ENCODE results near the gene WNT4.

The WNT4 gene

DNA sequence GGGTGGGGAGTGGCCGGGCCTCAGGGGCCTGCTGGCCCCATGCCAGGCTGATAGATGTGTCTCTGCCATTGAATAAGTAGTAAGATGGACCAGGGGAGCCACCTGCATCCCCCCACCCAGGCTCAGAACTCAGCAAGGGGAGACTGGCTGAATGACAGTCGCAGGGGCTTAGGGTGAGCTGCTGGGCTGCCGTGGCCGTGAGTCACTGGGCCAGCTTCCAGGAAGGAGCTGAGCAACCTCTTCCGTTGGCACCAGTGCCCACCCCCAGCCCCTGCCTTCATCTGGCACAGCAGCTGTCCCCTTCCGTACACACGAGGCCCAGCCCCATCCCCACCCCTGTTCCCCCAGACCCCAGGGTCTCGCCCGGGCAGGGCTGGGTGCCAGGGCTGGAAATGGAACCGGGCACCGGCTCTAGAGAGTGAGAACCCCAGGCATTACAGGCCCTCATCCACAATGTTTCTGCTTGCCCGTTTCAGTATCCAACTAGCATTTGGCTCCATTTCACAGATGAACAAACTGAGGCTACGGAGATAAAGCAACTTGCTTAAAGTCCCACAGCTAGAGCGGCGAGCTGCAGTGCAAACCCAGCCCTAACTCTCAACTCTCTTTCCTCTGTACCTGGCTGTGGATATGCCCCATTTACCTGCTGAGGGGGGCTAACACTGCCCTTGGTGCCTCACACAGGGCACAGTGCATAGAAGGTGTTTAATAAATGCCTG, 10.2 kb downstream of the WNT4 start:
- in situ Hi-C loops (cut with HindIII; ENCODE audit: low sequenced_read_pairs) = no loop called here

DNA sequence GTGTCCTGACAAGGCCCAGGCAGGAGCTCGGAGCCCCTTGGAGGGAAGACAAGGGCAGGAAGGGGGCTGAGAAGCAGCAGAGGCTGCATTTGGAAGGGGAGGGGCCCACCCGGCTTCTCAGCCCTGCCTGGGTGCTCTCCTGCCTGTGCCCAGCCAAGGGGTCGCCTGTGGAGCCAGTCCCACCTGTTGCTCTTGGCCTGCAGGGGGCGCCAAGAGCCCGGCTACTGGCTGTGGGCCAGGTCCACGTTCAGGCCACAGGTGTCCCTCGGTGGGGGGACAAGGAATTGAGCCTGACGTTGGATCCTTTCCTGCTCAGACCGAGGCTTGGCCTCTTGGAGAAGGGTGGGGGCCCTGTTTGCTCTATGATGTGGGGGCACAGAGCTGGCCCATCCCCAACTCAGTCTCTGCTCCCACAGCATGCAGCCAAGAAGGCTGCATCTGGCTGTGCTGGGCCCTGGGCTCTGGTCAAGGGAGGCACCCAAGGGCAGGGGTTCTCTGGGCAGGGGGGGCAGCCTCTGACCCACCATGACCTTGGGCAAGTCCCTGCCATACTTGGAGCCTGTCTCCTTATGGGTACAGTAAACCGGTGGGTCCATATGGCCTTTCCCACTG, 10.9 kb downstream of the WNT4 start:
- in situ Hi-C loops (cut with HindIII; ENCODE audit: low sequenced_read_pairs) = no loop called here

DNA sequence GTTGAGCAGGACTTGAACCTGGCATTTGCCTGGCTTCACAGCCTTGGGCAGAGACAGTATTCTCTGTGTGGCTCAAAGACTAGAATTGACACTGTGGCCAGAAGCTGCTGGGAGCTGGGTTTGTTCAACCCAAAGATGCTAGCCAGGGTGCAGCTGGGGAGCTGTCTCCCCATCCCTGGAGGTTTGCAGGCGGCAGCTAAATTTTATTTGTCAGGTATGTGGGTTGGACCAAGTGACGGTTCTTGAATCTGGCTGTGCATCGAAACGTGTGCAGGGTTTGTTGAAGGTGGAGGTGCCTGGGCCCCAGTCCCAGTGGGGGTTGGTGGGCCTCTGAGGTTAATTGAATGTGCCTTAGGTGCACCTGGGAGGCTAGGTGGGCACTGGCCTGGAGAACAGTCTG, 11.8 kb downstream of the WNT4 start:
- in situ Hi-C loops (cut with HindIII; ENCODE audit: low sequenced_read_pairs) = no loop called here

DNA sequence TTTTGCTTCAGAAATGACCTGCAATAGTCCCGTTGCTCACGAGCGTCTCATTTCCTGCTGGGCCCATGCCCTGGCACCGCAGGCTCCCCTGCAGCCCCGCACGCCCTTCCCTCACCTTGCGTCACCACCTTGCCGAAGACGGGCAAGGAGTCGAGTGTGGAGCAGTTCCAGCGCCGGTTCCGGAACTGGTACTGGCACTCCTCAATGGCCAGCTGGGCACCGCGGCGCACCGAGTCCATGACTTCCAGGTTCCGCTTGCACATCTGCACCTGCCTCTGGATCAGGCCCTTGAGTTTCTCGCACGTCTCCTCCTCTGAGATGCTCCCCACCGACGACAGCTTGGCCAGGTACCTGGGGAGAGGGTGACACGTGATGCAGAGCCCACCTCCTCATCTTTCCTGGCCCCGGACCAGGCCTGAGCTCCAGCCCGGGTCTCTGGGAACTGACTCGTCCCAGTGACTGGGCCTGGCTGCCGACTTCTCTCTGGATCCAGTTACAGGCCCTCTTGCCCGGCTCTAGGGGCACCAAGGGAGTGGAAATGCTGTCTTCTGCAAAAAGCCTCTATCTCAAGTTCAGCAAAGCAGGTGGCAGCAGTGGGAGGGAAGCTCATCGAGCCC, 13.3 kb downstream of the WNT4 start:
- in situ Hi-C loops (cut with HindIII; ENCODE audit: low sequenced_read_pairs) = no loop called here

DNA sequence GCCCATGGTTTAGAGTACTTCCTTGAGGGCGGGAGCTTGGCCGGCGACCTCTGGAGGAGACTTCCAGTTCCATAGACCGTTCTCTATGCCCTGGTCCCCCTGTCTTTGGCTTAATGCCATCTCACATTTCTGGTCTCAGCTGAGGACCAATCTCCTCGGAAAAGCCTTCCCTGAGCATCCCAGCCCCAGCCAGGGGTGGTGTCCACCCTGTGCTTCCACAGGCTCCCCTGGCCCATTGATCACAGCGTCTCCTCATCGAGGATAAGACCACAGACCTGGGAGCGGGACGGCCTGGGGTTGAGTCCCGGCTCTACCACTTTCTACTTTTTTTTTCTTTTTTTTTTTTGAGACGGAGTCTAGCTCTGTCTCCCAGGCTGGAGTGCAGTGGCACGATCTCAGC, 14.5 kb downstream of the WNT4 start:
- in situ Hi-C loops (cut with HindIII; ENCODE audit: low sequenced_read_pairs) = no loop called here

DNA sequence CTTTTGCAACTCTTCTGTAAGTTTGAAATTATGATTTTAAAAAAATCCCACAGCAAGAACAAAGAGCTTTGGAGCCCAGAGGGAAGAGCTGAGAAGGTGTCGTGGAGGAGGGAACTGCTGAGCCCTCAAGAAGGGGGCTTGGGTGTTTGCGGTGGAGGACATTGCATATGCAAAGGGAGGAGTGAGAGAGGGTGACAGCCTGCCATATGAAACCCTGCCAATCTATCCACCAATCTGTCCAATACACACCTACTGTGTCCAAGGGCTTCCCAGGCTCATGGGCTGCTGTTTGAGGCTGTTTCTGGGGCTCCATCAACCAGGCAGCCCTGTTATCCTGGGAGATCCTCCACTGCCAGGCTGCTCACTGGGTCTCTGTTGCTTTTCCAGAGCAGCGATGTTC, 15.2 kb downstream of the WNT4 start:
- in situ Hi-C loops (cut with HindIII; ENCODE audit: low sequenced_read_pairs) = no loop called here

DNA sequence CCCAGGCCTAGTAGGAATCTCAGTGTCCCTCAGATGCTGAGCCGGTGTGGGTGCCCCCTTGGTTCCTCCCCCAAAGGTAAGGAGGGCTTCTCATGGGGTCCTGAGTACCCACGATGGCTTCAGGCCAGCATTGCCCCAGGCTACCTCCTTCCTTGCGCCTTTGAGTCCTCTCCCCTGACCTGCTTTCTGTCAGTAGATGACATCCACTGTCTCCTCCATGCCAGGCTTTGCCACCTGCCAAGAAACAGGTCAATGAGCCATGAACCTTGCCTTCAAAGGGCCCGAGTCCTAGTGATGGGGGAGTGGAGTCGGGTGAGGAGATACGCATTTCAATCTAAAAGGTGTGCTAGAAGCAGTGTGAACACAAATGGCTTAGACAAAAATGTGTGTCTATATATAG, 15.6 kb downstream of the WNT4 start:
- in situ Hi-C loops (cut with HindIII; ENCODE audit: low sequenced_read_pairs) = no loop called here

DNA sequence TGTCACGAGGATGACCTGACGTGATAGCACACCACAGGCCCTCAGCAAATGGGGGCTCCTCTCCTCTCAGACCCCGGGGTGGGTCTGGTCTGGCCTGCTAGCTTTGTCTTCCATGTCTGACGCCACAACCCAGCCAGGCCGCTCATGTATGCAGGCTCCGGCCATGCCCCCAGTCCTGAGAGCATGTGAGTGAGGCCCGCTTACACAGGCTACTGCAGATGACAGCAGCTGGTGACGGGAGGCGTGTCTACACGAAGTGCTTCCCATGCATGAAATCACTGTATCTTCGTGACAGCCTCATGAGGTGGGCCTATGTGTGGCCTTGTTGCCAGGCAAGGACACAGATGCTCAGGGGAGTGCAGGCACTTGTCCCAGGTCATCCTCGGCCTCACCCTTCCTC, 16.4 kb downstream of the WNT4 start:
- in situ Hi-C loops (cut with HindIII; ENCODE audit: low sequenced_read_pairs) = no loop called here

DNA sequence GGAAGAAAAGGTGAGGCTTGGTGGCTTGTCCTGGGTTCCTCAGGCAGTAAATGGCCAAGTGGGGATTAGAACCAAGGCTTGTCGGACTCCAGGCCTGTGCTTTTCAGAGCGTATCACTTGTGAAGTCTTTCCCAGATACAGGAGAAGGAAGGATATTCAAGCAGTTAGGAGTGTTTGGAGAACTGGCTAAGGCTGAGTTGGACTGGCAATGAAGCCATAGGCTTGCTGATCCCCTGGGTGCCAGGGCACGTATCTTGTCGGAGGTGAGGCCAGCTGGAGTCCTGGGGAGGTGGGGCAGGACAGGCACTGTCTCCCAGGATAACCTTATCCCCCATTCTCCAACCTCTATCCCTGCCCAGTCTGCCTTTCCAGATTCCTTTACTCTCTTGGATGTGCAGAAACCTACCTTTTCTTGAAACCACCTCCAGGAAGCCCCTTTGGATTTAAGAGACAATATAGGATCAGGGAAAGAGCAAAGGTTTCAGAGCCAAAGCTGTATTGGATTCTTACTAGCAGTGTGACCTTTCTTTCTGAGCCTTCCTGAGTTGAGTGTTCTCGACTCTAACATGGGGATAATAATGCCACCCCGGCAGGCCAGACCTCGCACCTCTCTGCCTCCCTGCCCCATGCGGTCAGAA, 18.2 kb downstream of the WNT4 start:
- in situ Hi-C loops (cut with HindIII; ENCODE audit: low sequenced_read_pairs) = loop anchor here (25.0 kb wide), 1 partner anchor 263 kb away; no protein-coding TSS in a partner anchor

DNA sequence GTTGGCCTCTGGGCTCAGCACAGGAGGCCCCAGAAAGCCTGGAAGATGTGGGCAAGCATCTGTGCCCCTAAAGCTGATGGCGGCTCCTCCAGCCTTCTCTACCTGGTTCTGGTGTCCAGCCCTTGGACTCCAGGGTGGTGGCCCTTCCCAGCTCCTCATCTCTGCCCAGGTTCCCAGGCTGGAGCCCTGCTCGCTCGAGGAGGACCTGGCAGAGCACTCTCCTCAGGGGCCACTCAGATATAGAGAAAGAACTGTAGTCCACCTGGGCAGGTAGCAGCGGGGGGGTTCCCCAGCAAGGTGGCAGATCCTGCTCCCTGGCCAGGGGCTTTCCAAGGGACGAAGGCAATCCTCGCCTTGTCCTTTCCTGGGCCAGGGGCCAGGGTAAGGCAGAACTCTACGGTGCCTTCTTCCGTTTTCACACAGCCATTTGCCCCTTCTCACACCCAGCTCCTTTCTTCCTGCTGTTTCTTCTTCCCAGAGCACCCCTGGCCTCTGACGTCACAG, 18.9 kb downstream of the WNT4 start:
- in situ Hi-C loops (cut with HindIII; ENCODE audit: low sequenced_read_pairs) = loop anchor here (25.0 kb wide), 1 partner anchor 263 kb away; no protein-coding TSS in a partner anchor

DNA sequence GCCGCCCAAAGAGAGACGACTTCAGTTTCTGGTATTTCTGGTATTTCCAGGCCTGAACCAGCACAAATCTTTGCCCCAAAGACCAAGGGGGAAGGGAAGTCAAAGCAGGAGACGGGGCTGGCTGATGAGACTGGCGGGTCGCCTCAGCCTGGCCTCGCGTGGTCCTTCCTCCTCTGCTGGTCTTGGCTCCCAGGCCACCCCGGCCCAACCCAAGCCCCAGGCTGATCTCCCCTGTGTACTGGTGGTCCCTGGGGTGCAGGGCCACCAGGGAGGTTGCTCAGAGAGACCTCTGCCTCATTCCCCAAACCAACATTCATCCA, 19.9 kb downstream of the WNT4 start:
- in situ Hi-C loops (cut with HindIII; ENCODE audit: low sequenced_read_pairs) = loop anchor here (25.0 kb wide), 1 partner anchor 264 kb away; no protein-coding TSS in a partner anchor

DNA sequence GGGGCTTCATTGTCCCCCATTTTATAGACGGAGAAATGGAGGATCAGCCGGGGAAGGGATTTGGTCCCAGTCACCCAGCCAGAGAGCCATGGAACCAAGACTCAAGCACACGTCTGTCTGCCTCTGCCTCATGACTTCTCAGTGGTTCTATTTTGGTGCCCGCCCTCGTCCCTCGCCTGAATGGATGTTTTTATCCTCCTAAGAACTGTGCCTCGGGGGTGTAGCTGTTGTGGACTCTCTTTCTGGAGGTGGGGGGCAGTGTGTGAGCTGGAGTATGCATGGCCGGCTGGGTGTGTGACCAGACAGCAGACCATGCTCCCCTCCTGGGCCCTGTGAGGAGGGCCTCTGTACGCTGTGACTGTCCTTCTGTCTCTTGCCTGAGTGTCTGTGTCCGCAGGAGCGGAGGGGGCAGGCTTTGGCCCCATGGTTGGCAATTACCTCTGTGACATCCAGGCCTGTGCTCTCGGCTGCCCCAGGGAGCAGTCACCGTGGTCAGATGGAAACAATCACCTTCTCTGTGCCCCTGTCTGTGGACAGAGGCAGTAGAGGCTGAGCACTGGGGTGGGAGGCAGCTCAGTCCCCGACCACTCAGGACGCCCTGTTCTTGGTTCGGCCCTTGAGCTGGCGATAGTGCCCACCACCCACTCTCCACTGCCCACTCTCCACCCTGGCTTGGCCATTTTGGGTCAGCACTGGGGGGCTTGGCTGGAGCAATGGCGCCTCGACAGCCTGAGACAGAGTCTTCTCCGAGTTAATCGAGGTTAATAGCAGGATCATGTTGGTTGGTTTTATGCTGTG, 20.4 kb downstream of the WNT4 start:
- in situ Hi-C loops (cut with HindIII; ENCODE audit: low sequenced_read_pairs) = loop anchor here (25.0 kb wide), 1 partner anchor 265 kb away; no protein-coding TSS in a partner anchor

DNA sequence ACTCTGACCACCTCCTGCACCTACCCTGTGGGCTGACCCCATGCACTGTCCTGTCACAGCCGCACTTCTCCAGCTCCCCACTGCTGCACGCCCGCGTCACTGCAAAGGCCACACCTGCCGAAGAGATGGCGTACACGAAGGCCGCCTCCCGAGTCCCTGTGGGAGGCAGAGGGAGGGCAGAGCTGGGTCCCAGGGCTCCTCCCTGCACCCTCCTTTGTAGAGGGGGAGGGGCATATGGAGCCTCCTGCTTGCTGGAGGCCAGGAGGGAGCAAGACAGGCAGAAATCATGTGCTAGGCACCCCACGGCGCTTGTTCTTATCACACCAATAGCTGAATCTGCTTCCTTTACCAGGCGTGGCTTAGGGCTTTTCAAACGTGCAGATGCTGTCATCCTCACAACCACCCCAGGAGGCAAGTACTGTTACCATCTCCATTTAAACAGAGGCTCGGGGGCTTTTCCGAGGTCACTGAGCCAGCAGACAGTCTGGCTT, 21.4 kb downstream of the WNT4 start:
- in situ Hi-C loops (cut with HindIII; ENCODE audit: low sequenced_read_pairs) = loop anchor here (25.0 kb wide), 1 partner anchor 266 kb away; no protein-coding TSS in a partner anchor

DNA sequence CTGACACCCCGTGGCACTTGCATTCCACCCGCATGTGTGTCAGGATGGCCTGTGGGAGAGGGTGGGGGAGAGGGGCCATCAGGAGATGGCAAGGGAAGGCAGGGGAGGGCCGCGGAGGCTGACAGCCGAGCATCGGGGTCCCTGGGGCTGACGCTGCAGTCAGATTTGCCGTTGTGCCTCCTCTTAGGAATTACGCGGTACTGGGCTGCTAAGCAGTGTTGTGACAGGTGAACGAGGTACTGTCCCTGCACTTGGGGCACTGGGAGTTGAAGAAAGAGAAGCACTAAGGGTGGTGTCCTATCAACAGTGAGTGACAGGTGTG, 22.5 kb downstream of the WNT4 start:
- in situ Hi-C loops (cut with HindIII; ENCODE audit: low sequenced_read_pairs) = loop anchor here (25.0 kb wide), 1 partner anchor 267 kb away; no protein-coding TSS in a partner anchor

DNA sequence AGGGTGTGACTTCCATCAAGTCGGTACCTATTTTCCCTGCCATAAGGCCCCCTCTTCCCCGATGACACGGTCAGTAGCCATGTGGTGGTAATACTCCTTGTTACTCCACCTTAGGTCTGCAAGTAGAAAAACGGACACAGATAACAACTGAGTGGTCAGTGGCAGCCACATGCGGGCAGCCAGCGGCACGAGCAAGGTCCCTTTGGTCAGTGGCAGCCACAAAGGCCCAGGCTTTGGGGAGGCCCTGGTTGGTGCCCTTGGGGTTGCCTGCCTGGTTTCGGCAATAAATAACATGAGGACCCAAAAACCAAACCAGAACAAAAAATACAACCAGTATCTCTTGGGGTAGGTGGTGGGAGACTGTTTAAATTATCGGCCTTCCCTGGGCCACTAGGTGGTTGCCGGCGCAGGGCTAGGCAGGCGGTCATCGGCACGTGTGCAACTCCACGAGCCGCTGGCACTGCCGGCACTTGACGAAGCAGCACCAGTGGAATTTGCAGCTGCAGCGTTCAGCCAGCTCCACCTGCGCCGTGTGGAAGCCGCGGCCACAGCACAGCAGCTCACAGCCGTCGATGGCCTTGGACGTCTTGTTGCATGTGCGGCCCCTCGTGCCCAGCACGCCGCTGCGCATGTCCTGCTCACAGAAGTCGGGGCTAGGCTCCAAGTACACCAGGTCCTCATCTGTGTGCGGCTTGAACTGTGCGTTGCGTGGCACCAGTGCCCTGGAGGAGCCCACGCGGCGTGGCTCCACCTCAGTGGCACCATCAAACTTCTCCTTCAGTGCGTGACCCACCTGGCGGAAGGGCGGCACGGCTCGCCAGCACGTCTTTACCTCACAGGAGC, 23.1 kb downstream of the WNT4 start:
- in situ Hi-C loops (cut with HindIII; ENCODE audit: low sequenced_read_pairs) = loop anchor here (25.0 kb wide), 1 partner anchor 267 kb away; no protein-coding TSS in a partner anchor

DNA sequence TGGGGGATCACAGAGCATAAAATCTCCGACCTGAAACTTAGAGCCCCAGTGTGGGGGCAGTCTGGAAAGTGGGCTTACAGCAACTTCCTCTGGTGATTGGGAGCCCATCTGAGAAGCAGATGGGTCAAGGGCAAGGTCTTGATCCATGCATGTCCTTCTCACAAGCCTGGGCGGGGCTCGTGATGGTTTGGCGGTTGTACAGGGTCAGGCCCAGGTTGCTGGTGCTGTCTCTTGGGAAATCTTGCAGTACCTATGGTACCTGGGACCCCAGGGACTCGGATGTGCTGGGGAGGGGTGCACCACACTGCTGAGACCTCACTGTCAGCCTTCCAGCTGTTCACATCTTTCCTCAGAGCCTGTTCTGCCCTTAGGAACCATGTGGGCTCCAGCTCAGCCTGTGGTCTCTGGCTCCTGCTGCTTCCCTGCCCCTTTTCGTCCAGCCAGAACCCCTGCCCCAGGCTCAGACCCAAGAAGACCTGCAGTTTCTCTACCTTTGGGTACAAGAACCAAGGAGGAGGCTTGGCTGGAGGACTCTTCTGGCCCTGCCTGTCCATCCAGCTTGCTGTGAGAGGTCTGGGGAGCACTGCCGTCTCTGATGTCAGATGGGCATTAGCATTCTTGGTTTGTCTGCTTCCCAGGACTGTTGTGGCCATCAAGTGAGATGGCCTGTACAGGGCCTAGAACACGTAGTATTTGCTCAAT, 24.5 kb downstream of the WNT4 start:
- in situ Hi-C loops (cut with HindIII; ENCODE audit: low sequenced_read_pairs) = loop anchor here (25.0 kb wide), 1 partner anchor 269 kb away; no protein-coding TSS in a partner anchor

DNA sequence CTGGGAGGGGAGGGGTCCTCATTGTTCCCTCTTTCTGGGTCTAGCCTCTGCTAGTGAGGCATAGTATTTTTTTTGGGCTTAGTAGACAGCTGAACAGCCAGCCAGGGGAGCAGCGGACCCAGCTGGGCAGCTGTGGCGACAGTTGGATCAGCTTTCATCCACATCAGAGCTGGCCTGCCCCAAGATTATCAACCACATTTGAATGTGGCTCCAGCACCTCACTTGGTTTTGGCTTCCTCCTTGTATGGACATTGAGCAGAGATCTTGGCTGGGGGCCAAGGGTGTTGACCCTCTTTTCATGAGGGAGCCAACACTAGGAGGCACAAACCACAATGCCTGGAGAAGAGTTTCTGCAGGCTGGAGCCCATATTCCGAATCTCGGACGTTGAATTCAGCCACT, 25.0 kb downstream of the WNT4 start:
- in situ Hi-C loops (cut with HindIII; ENCODE audit: low sequenced_read_pairs) = loop anchor here (25.0 kb wide), 1 partner anchor 269 kb away; no protein-coding TSS in a partner anchor

DNA sequence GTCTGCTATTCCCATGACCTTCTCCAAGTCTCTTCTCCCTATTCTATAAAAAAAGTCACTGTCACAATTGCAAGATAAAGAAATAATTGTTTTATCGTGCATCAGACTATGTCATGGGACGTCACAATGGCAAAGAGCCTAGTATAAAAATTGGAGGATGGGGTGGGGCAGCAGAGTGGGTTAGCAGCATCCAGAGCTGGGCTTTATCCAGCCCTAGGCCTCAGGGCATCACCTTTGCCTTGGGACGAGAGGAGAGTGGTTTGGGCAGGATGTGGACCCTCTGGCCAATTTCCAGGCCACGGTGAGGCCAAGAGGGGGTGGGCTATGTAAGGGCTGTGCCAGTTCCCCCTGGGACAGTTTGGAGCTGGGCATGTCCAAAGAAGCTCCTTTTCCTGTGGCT, 25.7 kb downstream of the WNT4 start:
- in situ Hi-C loops (cut with HindIII; ENCODE audit: low sequenced_read_pairs) = loop anchor here (25.0 kb wide), 1 partner anchor 270 kb away; no protein-coding TSS in a partner anchor

DNA sequence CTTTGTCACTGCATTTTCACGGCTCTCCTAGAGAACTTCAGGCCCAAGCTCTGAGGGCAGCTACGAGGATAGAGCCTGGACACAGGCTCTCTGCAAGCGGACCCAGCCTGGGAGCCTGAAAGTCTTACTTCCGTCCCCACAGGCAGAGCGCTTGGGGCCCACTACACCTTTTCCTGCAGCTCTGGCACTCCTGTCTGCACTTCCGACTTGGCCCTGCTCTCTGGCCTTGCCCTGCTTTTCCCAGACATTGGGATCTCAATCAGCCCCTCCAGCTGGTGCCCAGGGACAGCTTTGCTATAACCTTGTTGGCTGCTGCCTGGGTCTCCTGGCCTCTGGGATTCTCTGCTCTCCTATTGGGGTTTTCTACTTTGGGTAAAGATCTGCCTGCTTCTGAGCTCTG, 27.6 kb downstream of the WNT4 start:
- in situ Hi-C loops (cut with HindIII; ENCODE audit: low sequenced_read_pairs) = loop anchor here (25.0 kb wide), 1 partner anchor 272 kb away; no protein-coding TSS in a partner anchor
